Tongue (tissue), 2 donors: ENCODE data around the gene NCS1. TPM values are rescaled to one million over a fixed set of nuclear protein-coding genes. Genes with fewer than 3 reads are reported as not detected.
A peak's percentile ranks its signal among the peaks of the same experiment; 100 is the strongest.

ENCODE experiments used
- DNase-seq: peaks from one replicate; pipeline ENCODE4 v3.0.0-alpha.2; 2015
- total RNA-seq: library from RNA; depleted of rRNA; stranded (reverse); fragments of >200 nt; gene quantifications from one replicate; pipeline ENCODE4 v1.2.3, GENCODE V29; 2014

The NCS1 gene
- total RNA-seq, 1 donor from 2014 or later: 20.2 TPM

DNA sequence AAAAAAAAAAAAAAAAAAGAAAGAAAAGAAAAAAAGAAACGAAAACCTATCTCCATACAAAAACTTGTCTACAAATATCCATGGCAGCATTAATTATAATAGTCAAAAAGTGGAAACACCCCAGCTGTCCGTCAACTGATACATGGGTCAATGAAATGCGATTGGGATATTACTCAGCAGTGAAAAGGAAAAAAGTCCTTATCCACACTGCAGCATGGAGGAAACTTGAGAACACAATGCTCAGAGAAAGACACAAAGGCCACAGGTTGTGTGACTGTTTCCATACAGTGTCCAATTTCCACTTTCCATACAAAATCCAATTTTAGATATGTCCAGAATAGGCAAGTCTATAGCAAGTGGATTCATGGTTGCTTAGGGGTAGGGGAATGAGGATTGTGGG is 24.3 kb upstream of the NCS1 start:
- DNase-seq: no peak

DNA sequence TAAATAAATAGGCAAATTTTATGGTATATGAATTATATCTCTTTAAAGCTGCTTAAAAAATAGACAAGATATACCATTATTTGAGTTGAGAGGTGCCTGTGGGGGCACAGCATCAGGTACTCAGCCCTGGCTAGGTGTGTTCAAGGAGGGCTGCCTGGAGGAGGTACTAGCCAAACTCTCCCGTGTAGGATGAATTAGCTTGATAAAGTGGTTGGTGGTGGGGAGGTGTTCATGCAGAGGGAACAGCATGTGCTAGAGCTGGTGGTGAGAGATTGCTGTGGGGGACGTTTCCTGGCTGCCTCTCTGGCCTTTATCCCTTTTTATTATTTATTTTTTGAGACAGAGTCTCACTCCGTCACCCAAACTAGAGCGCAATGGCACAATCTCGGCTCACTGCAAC is 23.2 kb upstream of the NCS1 start:
- no peak for DNase-seq

DNA sequence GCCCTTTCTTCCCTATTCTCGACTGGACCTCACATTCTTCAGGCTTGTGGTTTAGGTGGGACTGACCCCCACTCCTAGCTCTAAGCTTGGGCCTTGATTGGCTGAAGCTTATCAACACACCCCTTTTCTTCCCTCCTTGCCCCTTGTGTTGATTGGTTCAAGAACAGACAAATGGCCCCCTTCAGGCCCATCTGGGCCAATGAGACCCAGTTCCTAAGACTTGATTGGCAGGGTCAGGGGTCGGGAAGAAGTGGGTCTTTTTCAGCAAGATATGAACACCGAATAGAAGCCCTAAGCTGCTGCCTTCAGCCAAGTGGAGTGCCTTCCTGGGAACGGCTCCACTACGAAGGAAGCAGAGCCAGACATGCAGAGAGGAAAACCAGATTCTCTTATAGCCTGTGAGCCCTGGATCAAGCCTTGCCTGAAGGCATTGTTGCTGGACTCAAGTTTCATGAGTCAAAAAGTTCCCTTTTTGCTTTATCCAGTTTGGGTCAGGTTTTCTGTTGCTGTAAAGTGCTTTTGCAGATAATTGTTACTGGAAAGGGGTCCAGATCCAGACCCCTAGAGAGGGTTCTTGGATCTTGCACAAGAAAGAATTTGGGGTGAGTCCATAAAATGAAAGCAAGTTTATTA is 22.4 kb upstream of the NCS1 start:
- no peak for DNase-seq

DNA sequence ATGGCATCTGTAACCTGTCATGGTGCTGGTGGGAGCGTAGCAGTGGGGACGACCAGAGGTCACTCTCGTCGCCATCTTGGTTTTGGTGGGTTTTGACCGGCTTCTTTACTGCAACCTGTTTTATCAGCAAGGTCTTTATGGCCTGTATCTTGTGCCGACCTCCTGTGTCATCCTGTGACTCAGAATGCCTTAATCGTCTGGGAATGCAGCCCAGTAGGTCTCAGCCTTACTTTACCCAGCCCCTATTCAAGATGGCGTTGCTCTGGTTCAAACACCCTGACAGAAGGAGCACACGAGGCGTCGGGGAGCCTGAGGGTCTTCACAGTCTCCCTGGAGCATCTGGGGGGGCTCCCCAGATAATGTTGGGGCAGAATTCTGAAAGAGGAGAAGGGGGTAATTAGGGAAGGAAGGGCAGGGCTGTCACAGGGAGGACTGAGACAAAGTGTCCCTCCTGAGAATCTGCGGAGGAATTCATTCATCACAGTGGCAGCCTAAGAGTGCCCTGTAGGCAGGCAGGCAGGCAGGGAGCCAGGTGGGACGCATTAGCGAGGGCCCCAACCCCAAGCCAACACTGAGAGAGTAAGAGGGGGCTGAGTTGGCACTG is 21.3 kb upstream of the NCS1 start:
- DNase-seq: no peak

DNA sequence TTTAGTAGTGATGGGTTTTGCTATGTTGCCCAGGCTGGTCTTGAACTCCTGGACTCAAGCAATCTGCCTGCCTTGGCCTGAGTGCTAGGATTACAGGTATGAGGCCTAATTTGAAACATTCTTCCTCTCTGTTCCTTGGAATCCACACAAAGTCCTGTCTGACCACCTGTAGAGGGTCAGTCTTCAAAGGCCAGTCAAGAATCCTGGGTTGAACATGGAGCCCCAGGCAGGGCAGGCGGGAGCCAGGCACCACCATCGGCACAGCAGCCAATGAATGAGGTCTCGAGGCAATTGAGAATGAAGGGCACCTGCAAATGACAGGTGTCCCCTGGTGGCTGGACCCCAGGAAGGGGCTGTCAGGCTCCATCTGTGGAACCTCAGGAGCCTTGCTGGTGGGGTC is 17.4 kb upstream of the NCS1 start:
- DNase-seq: no peak

DNA sequence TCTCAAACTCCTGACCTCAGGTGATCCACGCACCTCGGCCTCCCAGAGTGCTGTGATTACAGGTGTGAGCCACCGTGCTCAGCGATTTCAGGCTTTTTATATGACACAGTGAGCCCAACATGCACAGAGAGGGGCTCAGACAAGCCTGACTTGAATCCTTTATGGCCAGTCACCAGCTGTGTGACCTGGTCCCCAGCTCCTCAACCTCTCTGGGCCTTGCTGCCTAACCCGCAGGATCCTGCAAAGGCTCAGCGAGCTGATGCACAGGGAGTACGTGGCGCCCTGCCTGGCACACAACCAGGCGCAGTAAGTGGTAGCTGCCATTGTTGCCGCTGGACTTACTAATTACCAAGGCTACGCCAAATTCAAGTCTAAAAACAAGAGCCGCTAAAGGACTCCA is 16.6 kb upstream of the NCS1 start:
- no peak for DNase-seq

DNA sequence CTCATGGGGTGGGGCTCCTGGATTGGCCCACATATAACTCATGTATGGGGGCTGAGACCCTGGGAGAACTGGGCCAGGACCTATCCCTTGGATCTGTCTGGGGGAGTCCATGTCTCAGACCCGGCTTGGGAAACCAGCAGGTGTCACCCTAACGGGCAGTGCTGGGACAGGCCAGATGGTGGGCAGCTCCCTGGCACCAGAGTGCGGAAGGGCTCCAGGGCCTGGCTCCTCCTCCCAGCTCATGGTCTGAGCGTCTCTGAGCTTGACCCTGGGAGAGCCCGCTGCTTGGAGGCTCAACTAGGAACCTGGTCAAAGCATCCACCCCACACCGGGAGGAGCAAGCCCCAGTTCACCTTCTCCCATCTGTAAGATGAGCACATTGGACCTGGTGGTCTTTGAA is 15.5 kb upstream of the NCS1 start:
- DNase-seq: no peak

DNA sequence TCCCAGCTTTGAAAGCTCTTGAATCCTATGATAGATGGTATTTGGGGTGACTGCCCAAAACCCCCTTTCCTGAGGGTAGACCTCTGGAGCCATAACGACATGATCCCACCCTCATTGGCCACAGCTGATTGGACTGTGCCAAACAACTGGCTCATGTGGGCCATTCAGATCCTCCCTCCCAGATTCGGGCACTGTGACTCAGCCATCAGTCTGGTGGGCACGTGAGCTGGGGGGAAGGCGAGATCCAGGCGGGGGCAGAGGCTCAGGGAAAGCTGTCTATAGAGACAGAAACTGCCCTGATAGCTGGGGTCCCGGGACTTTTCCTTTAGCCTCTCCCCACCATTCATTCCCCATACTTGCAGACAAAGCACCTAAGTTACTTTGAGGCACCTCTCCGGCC is 15.1 kb upstream of the NCS1 start:
- no peak for DNase-seq

DNA sequence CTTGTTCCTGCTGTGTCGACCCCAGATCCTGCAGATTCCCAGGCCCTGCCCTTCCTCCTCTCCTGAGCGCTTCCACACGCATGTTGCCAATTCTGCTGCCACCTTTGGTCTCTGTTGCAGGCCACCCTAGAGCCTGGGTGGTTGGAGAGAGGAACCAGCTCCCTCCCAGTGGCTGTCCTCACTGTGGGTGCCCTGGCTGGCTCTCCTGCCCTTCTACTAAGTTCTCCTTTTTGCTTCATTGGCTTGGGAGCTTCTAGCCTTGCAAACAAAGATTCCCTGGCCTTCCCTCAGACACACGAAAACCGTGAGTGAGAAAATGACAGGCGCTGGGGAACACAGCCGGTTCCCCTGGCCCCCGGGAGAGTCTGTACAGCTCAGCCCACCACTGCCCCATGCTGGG is 14.2 kb upstream of the NCS1 start:
- no peak for DNase-seq

DNA sequence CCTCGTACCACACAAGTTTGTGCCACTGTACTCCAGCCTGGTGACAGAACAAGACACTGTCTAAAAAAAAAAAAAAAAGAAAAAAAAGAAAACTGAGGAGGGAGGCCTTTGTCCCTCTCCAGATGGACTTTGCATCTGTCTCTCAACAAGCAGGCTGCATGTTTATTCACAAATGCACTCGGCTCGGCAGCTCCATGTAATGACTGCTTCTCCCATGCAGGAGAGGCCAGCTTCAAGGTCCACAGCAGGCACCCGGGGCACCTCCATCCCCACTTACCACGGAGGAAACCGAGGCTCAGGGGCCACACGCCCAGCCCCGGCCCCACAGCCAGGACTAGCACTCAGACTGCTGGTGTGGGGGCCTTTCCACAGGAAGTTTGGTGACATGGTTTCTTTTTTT is 13.1 kb upstream of the NCS1 start:
- no peak for DNase-seq

DNA sequence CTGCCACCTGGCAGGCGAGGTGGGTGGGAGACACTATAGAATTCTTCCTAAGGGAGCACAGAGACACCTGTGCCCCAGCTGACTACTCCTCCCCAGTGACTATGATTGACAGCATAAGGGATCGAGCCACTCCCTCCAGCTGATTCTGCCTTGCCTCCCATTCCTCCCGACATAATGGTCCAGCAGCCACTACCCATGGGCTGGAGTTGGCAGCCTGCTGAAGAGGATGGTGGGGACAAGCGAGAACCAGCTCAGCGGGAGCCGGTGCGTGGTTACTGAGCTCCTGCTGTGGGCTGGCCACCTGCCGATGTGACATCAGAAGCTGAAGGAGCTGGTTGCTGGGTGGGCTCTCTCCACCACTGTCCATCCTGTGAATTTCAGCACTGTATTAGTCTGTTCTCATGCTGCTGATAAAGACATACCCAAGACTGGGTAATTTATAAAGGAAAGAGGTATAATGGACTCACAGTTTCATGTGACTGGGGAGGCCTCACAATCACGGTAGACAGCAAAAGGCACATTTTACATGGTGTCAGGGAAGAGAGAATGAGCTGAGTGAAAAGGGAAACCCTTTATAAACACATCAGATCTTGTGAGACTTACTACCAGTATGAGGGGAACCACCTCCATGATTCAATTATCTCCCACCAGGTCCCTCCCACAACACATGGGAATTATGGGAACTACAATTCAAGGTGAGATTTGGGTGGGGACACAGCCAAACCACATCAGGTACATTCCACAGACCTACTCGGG is 12.1 kb upstream of the NCS1 start:
- no peak for DNase-seq

DNA sequence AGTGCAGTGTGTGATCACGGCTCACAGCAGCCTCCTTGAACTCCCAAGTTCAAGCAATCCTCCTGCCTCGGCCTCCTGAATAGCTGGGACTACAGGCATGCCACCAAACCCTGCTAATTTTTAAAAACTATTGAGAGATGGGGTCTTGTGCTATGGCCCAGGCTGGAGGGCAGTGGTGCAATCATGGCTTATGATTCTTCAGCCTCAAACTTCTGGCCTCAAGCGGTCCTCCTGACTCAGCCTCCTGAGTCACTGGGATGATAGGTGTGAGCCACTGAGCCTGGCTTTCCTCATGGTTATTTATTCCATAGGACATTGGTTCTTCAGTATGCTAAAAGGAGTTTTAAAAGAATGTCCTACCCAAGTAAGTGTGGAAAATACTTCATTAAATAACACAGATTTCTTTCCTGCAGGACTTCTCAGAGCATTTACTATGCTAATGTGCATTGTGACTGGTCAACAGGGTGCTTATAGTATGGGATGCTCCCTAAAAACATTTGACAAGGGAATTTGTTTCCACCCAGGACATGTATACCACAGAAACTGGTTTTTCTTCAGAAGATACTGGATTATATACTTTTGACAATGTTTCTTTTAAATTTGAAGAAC is 11.2 kb upstream of the NCS1 start:
- DNase-seq: no peak

DNA sequence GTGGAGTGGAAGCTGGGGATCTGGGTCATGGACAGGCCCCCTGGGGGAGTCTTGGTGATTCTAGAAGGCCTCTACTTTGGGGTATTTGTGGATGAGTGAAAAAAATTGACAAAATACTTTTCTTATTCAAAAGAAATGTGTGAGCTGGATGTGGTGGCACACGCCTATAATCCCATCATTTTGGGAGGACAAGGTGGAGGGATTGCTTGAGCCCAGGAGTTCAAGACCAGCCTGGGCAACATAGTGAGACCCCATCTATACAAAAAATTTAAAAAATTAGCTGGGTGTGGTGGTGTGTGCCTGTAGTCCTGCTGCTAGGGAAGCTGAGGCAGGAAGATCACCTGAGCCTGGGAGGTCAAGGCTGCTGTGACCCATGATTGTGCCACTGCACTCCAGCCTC is 6.6 kb upstream of the NCS1 start:
- DNase-seq: no peak

DNA sequence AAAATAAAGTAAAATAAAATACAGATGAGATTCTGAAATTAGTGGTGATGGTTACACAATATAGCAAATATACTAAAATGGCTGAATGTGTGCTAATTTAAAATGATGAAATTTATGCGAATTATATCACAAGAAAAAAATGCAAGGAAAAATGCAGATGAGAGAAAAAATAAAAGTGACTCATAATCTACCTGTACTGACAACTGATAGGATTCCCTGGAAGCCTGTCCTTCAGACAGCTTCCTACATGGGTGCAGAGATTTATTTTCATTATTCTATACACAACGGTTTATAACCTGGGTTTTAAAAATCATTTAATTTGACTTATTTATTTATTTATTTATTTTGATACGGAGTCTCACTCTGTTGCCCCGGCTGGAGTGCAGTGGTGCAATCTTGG is 5.8 kb upstream of the NCS1 start:
- DNase-seq: no peak

DNA sequence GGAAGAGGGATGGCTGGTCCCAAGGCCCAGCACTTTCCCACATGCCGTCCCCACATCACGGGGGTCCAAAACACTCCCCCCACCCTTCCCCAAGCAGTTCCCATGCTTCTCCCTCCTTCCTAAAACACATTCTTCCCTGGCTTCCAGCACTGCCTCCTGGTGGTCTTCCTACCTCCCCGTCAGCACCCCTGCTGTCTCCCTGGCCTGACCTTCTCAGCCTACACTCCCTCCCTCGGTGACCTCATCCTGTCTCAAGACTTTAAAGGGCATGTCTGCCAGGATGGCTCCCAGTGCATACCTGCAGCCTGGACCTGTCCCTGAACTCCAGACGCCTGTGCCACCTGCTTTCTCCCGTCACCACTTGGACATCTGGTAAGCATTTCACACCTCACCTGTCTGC is 4.3 kb upstream of the NCS1 start:
- no peak for DNase-seq

DNA sequence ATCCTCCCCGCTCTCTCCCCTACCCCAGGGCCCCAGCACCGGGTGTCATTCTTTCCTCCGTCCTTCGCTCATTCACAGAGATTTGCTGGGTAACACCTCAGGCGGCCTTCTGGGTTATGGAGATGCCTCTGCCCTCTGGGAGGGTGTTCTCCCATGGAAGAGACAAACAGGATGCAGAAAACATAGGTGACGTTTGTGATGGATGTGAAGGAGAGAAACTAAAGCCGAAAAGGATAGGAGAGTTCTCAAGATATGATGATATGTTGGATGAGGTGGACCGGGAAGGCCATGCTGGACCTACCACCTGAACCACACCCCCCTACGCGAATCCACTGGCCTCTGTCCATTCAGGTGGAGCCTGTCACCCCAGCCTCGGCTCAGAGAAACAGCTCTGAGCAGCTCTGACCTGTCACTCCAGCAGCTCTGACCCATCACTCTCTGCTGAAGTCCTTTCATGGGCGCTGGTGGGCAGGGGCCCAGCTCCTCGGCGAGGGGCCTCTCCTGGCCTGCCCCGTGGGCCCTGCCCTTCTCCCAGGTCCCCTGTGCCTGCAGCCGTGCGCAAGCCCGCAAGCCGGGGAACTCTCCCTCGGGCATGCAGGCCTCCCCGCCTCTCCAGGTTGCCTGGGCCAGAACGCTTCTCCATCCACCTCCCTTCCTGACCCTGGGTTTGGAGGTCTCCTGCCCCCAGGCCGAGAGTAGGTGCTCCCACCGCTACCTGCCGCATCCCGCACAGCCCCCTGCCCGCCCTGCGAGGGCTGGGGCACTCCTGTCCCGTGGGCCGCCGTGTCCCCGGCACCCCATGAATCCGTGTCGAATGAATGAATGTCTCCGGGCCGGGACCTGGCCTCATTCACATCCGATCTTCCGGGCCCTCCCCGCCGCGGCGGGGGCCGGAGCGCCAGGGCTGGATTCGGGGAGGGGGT is 717 bp upstream of the NCS1 start:
- DNase-seq: no peak

DNA sequence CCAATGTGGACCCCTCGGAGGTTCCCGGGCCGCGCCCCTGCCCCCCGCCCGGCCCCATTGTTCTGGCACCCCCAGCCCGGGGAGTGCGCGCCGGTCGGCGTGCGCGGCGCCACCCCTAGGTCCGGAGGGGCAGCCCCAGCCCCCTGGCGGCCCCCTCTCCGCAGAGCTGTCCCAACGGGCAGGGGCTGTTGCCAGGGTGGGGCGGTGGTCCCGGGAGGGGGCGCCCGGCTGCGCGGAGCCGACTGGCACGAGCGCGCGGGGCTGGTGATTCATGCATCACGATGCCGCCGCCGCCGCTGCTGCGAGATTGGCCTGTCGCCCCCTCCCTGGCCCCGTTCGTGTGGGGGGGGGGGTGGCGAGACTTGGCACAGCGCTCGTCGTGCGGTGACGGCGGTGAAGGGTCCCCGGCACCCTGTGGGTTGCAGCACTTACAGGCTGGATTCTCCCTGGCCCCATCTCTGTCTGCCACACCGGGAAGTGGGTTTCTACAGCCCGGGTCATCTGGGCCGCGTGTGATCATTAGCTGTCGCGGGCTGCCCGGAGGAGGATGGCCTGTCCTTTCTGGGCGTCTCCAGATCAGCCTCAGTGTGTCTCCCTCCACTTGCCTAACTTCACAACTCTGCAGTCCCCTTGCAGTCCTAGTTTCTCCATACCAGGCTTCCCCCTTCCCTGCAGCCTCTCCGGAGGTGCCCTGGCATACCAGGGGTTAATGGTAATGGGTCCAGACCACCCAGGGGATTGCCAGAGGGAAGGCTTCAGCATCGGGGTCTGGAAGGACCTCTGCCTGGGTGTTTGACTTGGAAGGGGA is 858 bp downstream of the NCS1 start:
- DNase-seq: peak; percentile 39

DNA sequence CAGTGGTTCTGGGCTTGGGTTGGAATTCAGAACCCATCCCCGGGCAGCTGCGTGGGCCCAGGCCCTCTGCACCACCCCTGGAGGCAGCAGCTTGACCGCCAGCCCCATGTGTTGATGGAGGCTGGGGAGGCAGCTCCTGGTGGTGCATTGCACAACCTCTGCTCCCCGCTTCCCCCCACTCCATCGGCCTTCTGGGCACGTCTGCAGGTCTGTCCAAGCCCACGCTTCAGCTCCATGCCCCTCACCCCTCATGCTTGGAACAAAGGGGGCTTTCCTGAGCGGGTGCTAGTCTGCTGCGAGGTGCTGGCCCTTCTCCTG is 1.4 kb downstream of the NCS1 start:
- no peak for DNase-seq

DNA sequence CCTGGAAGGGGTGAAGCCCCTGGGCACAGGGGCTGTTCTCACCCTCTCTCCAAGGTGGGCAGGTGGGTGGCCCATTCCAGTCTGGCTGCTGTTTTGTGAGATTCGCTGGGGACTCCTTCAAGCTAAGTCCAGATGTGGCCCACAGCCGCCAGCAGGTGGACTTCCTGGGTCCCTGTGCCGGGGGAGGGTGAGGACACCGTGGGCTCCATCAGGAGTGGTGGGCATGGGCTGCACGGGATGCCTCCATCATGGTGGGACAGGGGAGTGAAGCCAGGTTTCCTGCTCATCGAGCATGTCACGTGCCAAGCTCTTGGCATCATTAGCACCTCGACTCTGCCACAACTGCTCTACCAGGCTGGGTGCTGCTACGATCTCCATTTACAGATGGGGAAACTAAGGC is 1.8 kb downstream of the NCS1 start:
- no peak for DNase-seq

DNA sequence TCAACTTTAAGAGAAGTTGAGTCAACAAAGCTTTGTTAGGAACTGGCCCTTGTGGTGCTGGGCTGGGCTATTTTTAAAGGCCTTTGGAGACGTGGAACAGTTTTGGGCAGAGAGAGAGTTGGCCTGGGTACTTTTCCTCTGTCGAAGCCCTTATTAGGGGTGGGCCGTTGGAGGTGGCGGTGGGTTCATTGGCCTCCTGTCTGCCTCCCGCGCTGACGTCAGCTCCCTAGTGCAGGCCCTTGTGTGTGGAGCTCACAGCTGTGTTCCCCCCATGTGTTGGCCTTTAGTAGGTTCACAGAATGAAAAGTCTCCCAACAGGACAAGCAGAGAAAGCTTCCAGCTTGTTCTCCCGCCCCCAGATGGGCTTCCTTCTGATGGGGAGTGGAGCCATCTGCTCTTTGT is 2.7 kb downstream of the NCS1 start:
- DNase-seq: peak; percentile 80

DNA sequence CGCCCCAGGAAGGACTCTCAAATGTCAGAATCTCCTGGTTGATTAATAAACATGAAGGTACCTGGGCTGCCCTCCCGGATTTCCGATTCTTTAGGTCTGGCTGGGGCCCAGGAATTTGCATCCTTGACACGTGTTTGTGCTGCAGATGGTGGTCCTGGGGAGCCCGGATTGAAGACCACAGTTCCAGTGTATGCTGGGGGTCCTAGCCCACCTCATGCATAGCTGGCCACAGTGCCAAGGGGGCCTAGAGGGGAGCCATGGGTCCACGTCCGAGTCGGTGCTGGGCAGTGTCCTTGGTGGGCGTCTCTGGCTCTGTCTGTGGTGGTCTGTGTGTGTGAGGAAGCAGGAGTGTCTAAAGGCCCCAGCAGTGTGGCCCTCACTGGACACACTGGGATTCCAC is 3.2 kb downstream of the NCS1 start:
- no peak for DNase-seq

DNA sequence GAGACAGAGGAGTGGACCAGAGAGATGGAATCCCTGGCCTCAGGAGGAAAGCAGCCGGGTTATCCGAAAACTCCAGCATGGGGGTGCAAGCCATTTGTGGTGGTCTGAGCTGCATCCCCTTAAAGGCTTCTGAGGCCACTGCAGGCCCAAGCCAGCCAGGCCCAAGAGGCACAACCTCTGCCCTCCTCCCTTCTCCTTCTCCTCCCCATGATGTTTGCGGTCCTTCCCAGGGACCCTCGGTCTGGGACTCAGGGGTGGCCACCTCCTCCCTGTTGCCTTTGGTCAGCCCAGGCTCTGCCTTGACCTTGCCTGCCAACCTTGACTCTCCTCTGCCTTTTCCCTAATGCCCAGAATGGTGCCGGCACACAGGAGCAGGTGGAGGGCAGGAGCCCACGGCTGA is 4.6 kb downstream of the NCS1 start:
- DNase-seq: no peak
